SK-N-MC (cell line): ENCODE results near the gene DNAJC5.
"Not testable (repeated sequence)": the region's sequence is repeated elsewhere in the genome, so short reads cannot be mapped to it uniquely, and the experiment has no call there.

Source experiments
- DNase-seq: peaks from one replicate; pipeline ENCODE4 v3.0.0-alpha.2; 2011; ENCODE audit warnings: low read depth, low spot score
- H3K27ac ChIP-seq: fragments of 200-600 bp; sonication (generic); 2 replicates; pipeline ENCODE4 v1.5.1; 2016; ENCODE audit warnings: mixed run types
- H3K36me3 ChIP-seq: fragments of 200-600 bp; sonication (generic); 2 replicates; pipeline ENCODE4 v1.6.1; 2017; ENCODE audit warnings: antibody characterized with exemption, low read length, mixed read lengths; ENCODE audit not compliant: insufficient read depth
- H3K4me3 ChIP-seq: fragments of 200-600 bp; sonication (generic); 2 replicates; pipeline ENCODE4 v1.5.1; 2016
- H3K9ac ChIP-seq: fragments of 200-600 bp; sonication (generic); 2 replicates; pipeline ENCODE4 v1.8.0; 2017; ENCODE audit warnings: mixed run types, mixed read lengths; ENCODE audit not compliant: insufficient read length
- H3K9me3 ChIP-seq: fragments of 200-600 bp; sonication (generic); 2 replicates; pipeline ENCODE4 v1.6.1; 2017; ENCODE audit warnings: low read depth, mild to moderate bottlenecking, antibody characterized with exemption, low read length, moderate library complexity, mixed read lengths
- EZH2 ChIP-seq: fragments of 200-600 bp; sonication (generic); IDR thresholded peaks from one replicate; pipeline ENCODE4 v1.6.1; 2017; ENCODE audit warnings: antibody characterized with exemption
- FOXP2 ChIP-seq: optimal IDR thresholded peaks from 2 replicates; pipeline ENCODE3; 2011; ENCODE audit warnings: mild to moderate bottlenecking, moderate library complexity; ENCODE audit not compliant: insufficient read depth; ENCODE audit errors: extremely low read length, control extremely low read depth
- POLR2AphosphoS5 ChIP-seq: IDR thresholded peaks from 2 replicates; pipeline ENCODE4 v1.6.1; 2012; ENCODE audit warnings: mild to moderate bottlenecking, low read depth, low read length, borderline replicate concordance

Gene DNAJC5

GRCh38 chr20:63974402-63975200 is 79.7 kb downstream of the DNAJC5 start:
- Histone ChIP-seq H3K4me3 (no peak overlapping the region), H3K27ac (no peak overlapping the region), H3K9ac (no peak overlapping the region), H3K36me3 (no peaks in the 10 kb centered on the region), H3K9me3 (no peaks in the 10 kb centered on the region)
- DNase-seq, result no peak
- TF ChIP-seq POLR2AphosphoS5 (no peak), FOXP2 (no peak), EZH2 (no peak)

- not testable (repeated sequence) for H3K27ac ChIP-seq, H3K9me3 ChIP-seq, H3K4me3 ChIP-seq, H3K9ac ChIP-seq, DNase-seq, H3K36me3 ChIP-seq
These were observed 81.6 kb downstream of the DNAJC5 start for GRCh38 chr20:63976511-63976910.

GRCh38 chr20:63976980-63977738 is 82.2 kb downstream of the DNAJC5 start:
- no peak for DNase-seq
- TF ChIP-seq FOXP2, result no peak
- no peak for TF ChIP-seq POLR2AphosphoS5
- TF ChIP-seq EZH2, result no peak
- Histone ChIP-seq H3K4me3 (no peak overlapping the region), H3K27ac (no peak overlapping the region), H3K9me3 (no peaks in the 10 kb centered on the region), H3K9ac (no peak overlapping the region), H3K36me3 (no peaks in the 10 kb centered on the region)

- no peak overlapping the region for H3K9ac ChIP-seq
- TF ChIP-seq POLR2AphosphoS5 (no peak), EZH2 (no peak), FOXP2 (no peak)
- peaks cover 5% of the 10 kb centered on the region; the same call in 1 of the 2 replicates for H3K36me3 ChIP-seq
- no peak overlapping the region for H3K4me3 ChIP-seq
- H3K27ac ChIP-seq, result no peak overlapping the region
- no peaks in the 10 kb centered on the region for H3K9me3 ChIP-seq
- DNase-seq, result no peak
These were observed 82.9 kb downstream of the DNAJC5 start for GRCh38 chr20:63977739-63978276.

GRCh38 chr20:63978319-63979228 is 83.6 kb downstream of the DNAJC5 start:
- no peaks in the 10 kb centered on the region for H3K9me3 ChIP-seq
- peak overlapping the region; percentile 59 for H3K9ac ChIP-seq
- peaks cover 8% of the 10 kb centered on the region; the same call in 1 of the 2 replicates for H3K36me3 ChIP-seq
- H3K27ac ChIP-seq, result no peak overlapping the region
- TF ChIP-seq POLR2AphosphoS5 (0 out of 2 replicates have a peak, but pooled peaks have one; percentile 25), FOXP2 (no peak)
- DNase-seq, result no peak
- H3K4me3 ChIP-seq, result peak overlapping the region; percentile 97

GRCh38 chr20:63979229-63979556 is 84.3 kb downstream of the DNAJC5 start:
- Histone ChIP-seq H3K27ac (no peak overlapping the region), H3K9me3 (no peaks in the 10 kb centered on the region), H3K36me3 (peaks cover 8% of the 10 kb centered on the region; the same call in 1 of the 2 replicates), H3K9ac (peak overlapping the region; percentile 59), H3K4me3 (peak overlapping the region; percentile 97)
- DNase-seq, result no peak
- TF ChIP-seq FOXP2, result no peak
- TF ChIP-seq EZH2, result no peak
- TF ChIP-seq POLR2AphosphoS5, result no peak

GRCh38 chr20:63979557-63980316 is 84.8 kb downstream of the DNAJC5 start, which contains the start of gene SAMD10:
Gene SAMD10, minus strand, starts transcription at chr20:63979642. Its CDS starts 175 bp downstream, at chr20:63979467.
- DNase-seq, result no peak
- H3K9me3 ChIP-seq, result no peaks in the 10 kb centered on the region
- H3K27ac ChIP-seq, result peak within 1 kb of the TSS; percentile 65
- H3K36me3 ChIP-seq, result peaks cover 13% of the 10 kb centered on the region
- peak; percentile 79 for TF ChIP-seq POLR2AphosphoS5
- TF ChIP-seq EZH2, result no peak
- no peak for TF ChIP-seq FOXP2
- H3K4me3 ChIP-seq, result peak within 1 kb of the TSS; percentile 97
- H3K9ac ChIP-seq, result peak within 1 kb of the TSS; percentile 67
